Heart left ventricle (tissue), 16 donors: ENCODE data around the gene CD48. TPM values are rescaled to one million over a fixed set of nuclear protein-coding genes. Genes with fewer than 3 reads are reported as not detected.

Experiments
- ATAC-seq, 4 donors: fragments of 200-7000 bp; cut with Tn5 transposase; one replicate each; pipeline ENCODE4 v1.9.1; 2020 to 2022; ENCODE audit warnings: moderate library complexity in 4 of 4, mild to moderate bottlenecking in 3 of 4, moderate number of reproducible peaks in 1 of 4
- DNase-seq, 5 donors: peaks; one replicate each; pipeline ENCODE4 v3.0.0-alpha.2; 2020
- H3K27ac ChIP-seq, 12 donors: fragments of 200-600 bp; sonication (generic) in 4 of 12; one replicate each; pipeline versions ENCODE4 v1.5.0 to v1.8.0; 2016 to 2022; ENCODE audit warnings: mild to moderate bottlenecking in 2 of 12
- H3K27me3 ChIP-seq, 9 donors: fragments of 200-600 bp; sonication (generic) in 2 of 9; one replicate each; pipeline versions ENCODE4 v1.5.1 to v1.8.0; 2016 to 2022; ENCODE audit warnings: mild to moderate bottlenecking in 3 of 9
- H3K36me3 ChIP-seq, 9 donors: fragments of 200-600 bp; sonication (generic) in 2 of 9; one replicate each; pipeline versions ENCODE4 v1.5.0 to v1.8.0; 2018 to 2022; ENCODE audit warnings: mild to moderate bottlenecking in 2 of 9
- H3K4me1 ChIP-seq, 12 donors: fragments of 200-600 bp; sonication (generic) in 4 of 12; one replicate each; pipeline versions ENCODE4 v1.5.0 to v1.8.0; 2016 to 2022; ENCODE audit warnings: mild to moderate bottlenecking in 3 of 12
- H3K4me3 ChIP-seq, 12 donors: fragments of 200-600 bp; sonication (generic) in 4 of 12; one replicate each; pipeline versions ENCODE4 v1.5.0 to v1.8.0; 2017 to 2022; ENCODE audit warnings: mild to moderate bottlenecking in 9 of 12, moderate library complexity in 4 of 12
- H3K9me3 ChIP-seq, 12 donors: fragments of 200-600 bp; sonication (generic) in 4 of 12; one replicate each; pipeline versions ENCODE4 v1.5.0 to v1.8.0; 2016 to 2022; ENCODE audit warnings: mild to moderate bottlenecking in 1 of 12
- POLR2A ChIP-seq, 2 donors: fragments of 450-650 bp; IDR thresholded peaks; one replicate each; pipeline ENCODE4 v1.6.1; 2017; ENCODE audit warnings: antibody characterized with exemption in 2 of 2, mild to moderate bottlenecking in 2 of 2, moderate library complexity in 2 of 2
- WGBS, 4 donors: extraction: QIAGEN DNeasy Blood & Tissue Kit in 2 of 4; methylation state at CpG; one replicate each; pipeline versions ENCODE4 v1.1.5 to v1.1.7; 2013 to 2018; 5-methylcytosine and 5-hydroxymethylcytosine counted together
- intact Hi-C, 10 donors: fragments of 100-400 bp; cut with DNase I; formaldehyde crosslinking; loops; one replicate each; pipeline versions ENCODE4 v1.11.1 to v1.14.2; 2022
- polyA plus RNA-seq, 2 donors: library from polyadenylated mRNA; stranded (reverse); fragments of 200-250 nt; gene quantifications; one replicate each; pipeline ENCODE4 v1.2.3, GENCODE V29; 2013
- total RNA-seq, 9 donors: library from RNA; depleted of rRNA in 2 of 9; stranded (reverse); fragments of >200 nt in 2 of 9; fragmentation: NEBNext Ultra II Directional in 3 of 9; extraction: Animal tissue kit (Norgen Biotek cat#: 25700) in 3 of 9; gene quantifications; one replicate each; pipeline versions ENCODE4 v1.1.0 to v1.2.4, GENCODE V29; 2016 to 2023
- TF ChIP-seq, protein P1 (sequence below), 12 donors: fragments of 200-600 bp; sonication (generic) in 4 of 12; IDR thresholded peaks; one replicate each; pipeline versions ENCODE4 v1.5.0 to v1.8.0; 2018 to 2022; ENCODE audit warnings: antibody characterized with exemption in 12 of 12, mild to moderate bottlenecking in 5 of 12
- donor health status: ischemic (EF 13 %, LVEDD 7.1; RV severe dilation, severe dysfunction).
- donor health status: healthy with polysubstance abuse.
- donor health status: DM: no; HTN: yes; CAD: no.
- donor health status: DM: no; HTN: no; CAD: no.
- donor health status: ischemic (EF 25% LVEDD 6.9; RV normal size, moderate dysfunction).
- donor health status: ischemic (EF 25% LVEDD 5.7; RV mildly dilated, moderate dysfunction).
- donor health status: healthy.
- donor health status: DM: yes; HTN: yes; CAD: no.
- donor health status: ischemic (EF 35%, LVEDD 5.7; RV mildly dilated, moderate dysfunction).
- donor health status: nonischemic (EF 11% LVEDD 7.7; RV severe dilation, severe dysfunction).
- donor health status: DM: yes; HTN: yes; CAD: no.
- donor health status: PGD.
- donor health status: ischemic (EF 29% LVEDD 5.4; RV normal size, mild dysfunction).
- donor health status: nonischemic (EF 23%, LVEDD 6.1; RV moderate dilation, normal function).

CD48 gene
- total and polyA plus RNA-seq, 11 donors, result 0.49 to 31.6 (median 0.71) TPM

DNA sequence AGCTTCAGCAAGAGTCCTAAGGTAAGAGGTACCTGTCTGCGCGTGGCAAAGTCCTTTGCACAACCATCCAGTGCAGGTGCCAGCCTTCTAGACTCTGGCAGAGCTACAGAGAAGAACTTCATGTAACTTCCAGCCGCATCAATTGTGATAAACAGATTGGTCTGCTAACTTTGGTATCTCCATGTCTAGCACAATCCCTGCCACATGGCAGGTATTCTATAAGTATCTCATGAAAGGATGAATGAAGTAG is 29.8 kb downstream of the CD48 start:
- Histone ChIP-seq H3K27ac (peak overlapping the region in 1 of 12 donors; percentile 10), H3K4me1 (peaks cover 0 to 51% (median 0%) of the 10 kb centered on the region in 12 donors), H3K9me3 (no peaks in the 10 kb centered on the region), H3K4me3 (no peak overlapping the region), H3K27me3 (peaks cover 0 to 11% (median 6%) of the 10 kb centered on the region in 9 donors), H3K36me3 (peaks cover 0 to 52% (median 0%) of the 10 kb centered on the region in 9 donors)
- 77 to 97% (median 92%) methylated on average over 3 of the region's 3 CpGs for WGBS, 4 donors
- DNase-seq, result no peak
- intact Hi-C loops, result loop anchor here in 2 of 10 donors (5.0 kb wide), 2 partner anchors 150 to 255 kb away; no protein-coding TSS in a partner anchor
- ATAC-seq, result no peak
- no peak for TF ChIP-seq POLR2A (IDR thresholded peaks at IDR 0.05)
- TF ChIP-seq, protein P1, sequence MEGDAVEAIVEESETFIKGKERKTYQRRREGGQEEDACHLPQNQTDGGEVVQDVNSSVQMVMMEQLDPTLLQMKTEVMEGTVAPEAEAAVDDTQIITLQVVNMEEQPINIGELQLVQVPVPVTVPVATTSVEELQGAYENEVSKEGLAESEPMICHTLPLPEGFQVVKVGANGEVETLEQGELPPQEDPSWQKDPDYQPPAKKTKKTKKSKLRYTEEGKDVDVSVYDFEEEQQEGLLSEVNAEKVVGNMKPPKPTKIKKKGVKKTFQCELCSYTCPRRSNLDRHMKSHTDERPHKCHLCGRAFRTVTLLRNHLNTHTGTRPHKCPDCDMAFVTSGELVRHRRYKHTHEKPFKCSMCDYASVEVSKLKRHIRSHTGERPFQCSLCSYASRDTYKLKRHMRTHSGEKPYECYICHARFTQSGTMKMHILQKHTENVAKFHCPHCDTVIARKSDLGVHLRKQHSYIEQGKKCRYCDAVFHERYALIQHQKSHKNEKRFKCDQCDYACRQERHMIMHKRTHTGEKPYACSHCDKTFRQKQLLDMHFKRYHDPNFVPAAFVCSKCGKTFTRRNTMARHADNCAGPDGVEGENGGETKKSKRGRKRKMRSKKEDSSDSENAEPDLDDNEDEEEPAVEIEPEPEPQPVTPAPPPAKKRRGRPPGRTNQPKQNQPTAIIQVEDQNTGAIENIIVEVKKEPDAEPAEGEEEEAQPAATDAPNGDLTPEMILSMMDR (IDR thresholded peaks at IDR 0.05), result no peak

DNA sequence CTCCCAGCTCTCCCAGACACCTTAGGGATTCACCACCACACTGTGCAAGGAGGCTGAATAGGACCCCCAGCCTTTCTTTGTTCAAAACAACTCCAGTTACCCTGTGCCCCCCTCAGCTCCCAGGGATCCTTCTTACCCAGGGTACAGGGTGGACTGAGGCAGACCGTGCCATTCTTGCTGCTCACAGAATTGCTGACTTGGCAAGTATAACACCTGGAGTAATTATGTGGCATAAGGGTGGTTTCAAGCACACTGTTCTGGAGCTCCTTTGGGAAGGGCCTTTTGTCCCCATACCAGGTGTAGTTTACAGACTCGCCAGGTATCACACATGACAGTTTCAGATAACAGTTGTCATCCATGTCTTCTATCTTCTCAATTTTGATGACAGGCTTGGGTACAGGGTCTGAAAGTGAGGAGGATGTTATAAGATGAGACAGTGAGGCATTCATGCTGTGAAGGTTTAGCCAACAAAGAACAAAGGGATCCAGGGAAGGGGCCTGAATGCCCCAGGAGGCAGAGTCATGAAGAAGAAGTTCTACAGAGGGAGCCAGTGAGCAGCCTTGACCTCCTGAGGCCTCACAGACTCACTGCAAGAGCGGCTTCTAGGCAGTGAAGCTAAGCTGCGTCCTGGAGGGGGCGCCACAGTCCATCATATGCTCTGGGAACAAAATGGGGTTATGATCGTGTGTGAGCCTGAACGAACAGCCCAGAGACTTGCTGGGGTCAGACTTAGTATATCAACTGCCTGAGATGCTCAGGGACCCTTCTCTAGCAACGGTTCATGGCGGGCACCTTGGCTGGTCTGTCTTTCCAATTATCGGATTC is 30.3 kb downstream of the CD48 start:
- DNase-seq (peak; percentile 43 to 84 (median 61)), ATAC-seq (peak in 3 of 4 donors; percentile 68 to 80 (median 68))
- peaks cover 0 to 11% (median 6%) of the 10 kb centered on the region in 9 donors for H3K27me3 ChIP-seq
- no peaks in the 10 kb centered on the region for H3K9me3 ChIP-seq
- H3K4me3 ChIP-seq, result no peak overlapping the region
- intact Hi-C loops, result loop anchor here in 2 of 10 donors (5.0 kb wide), 2 partner anchors 151 to 254 kb away; no protein-coding TSS in a partner anchor
- WGBS, 4 donors, result 45 to 56% (median 56%) methylated on average over 10 of the region's 10 CpGs
- H3K27ac ChIP-seq, result peak overlapping the region in 1 of 12 donors; percentile 10
- peaks cover 0 to 52% (median 0%) of the 10 kb centered on the region in 9 donors for H3K36me3 ChIP-seq
- TF ChIP-seq POLR2A (IDR thresholded peaks at IDR 0.05), result no peak
- TF ChIP-seq, protein P1 (IDR thresholded peaks at IDR 0.05), result peak in 11 of 12 donors; percentile 25 to 76 (median 45)
- H3K4me1 ChIP-seq, result peaks cover 0 to 49% (median 0%) of the 10 kb centered on the region in 12 donors

DNA sequence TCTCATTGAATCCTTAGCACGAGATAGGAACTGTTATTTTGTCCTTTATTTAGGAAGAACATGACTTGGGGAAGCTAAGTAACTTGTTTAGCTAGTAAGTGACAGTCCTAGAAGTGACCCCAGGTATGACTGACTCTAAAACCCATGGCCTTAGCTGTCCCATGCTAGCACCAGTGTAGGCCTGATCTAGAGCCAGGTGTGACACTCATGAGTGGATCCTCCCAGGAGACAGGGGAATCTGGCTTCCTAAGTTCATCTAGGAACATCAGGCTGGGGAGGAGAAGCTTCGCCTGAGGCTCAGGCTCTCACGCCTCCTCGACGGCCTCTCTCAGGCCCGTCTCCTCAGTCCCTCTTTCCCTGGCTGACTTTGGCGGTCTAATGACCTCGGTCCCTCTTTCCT is 31.2 kb downstream of the CD48 start:
- no peak overlapping the region for H3K4me3 ChIP-seq
- ATAC-seq (no peak), DNase-seq (no peak)
- no peak for TF ChIP-seq POLR2A (IDR thresholded peaks at IDR 0.05)
- TF ChIP-seq, protein P1 (IDR thresholded peaks at IDR 0.05), result no peak
- peaks cover 0 to 11% (median 6%) of the 10 kb centered on the region in 9 donors for H3K27me3 ChIP-seq
- intact Hi-C loops, result loop anchor here in 2 of 10 donors (5.0 kb wide), 2 partner anchors 152 to 253 kb away; no protein-coding TSS in a partner anchor
- no peak overlapping the region for H3K27ac ChIP-seq
- no peaks in the 10 kb centered on the region for H3K9me3 ChIP-seq
- H3K36me3 ChIP-seq, result peaks cover 0 to 52% (median 0%) of the 10 kb centered on the region in 9 donors
- H3K4me1 ChIP-seq, result peaks cover 0 to 47% (median 0%) of the 10 kb centered on the region in 12 donors
- 87 to 93% (median 91%) methylated on average over 8 of the region's 8 CpGs for WGBS, 4 donors

DNA sequence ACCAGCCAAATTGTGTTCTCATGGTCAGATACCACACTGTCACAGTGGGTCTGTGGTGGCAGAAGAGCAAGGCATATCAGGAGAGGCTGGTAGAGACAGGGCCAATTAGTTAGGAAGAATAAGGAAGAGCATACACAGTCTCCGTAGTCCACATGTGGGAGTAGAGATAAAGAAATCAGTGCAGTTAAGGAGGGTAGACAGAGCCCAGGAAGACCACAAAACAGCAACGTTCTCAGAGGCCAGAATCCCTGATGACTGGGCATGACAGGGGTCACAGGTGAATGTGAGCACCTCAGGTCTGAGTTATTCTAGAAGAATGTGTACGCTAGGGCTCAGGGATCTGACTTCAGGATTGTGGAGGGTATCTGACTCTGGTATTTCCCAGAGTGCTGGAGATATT is 31.7 kb downstream of the CD48 start:
- no peaks in the 10 kb centered on the region for H3K9me3 ChIP-seq
- H3K27ac ChIP-seq, result no peak overlapping the region
- peaks cover 0 to 52% (median 0%) of the 10 kb centered on the region in 9 donors for H3K36me3 ChIP-seq
- peaks cover 0 to 47% (median 0%) of the 10 kb centered on the region in 12 donors for H3K4me1 ChIP-seq
- H3K27me3 ChIP-seq, result peaks cover 0 to 11% (median 6%) of the 10 kb centered on the region in 9 donors
- ATAC-seq, result no peak
- 66 to 82% (median 71%) methylated on average over 3 of the region's 3 CpGs for WGBS, 4 donors
- intact Hi-C loops, result loop anchor here in 7 of 10 donors (5.0 to 10.0 kb wide), 7 partner anchors 145 to 465 kb away; partner anchors contain the start of gene ITLN2 (in 2 of the 7)
- no peak for TF ChIP-seq POLR2A (IDR thresholded peaks at IDR 0.05)
- TF ChIP-seq, protein P1 (IDR thresholded peaks at IDR 0.05), result no peak
- no peak overlapping the region for H3K4me3 ChIP-seq
- no peak for DNase-seq
